HepG2 (cell line): Measurements from ENCODE around the gene HSPA1L. TPM values are rescaled to one million over a fixed set of nuclear protein-coding genes. Genes with fewer than 3 reads are reported as not detected.

Experiments
- BRCA1 ChIP-seq: sonication (generic); formaldehyde crosslinking; IDR thresholded peaks from 2 replicates; pipeline ENCODE4 v1.4.0; 2020; ENCODE audit warnings: missing genetic modification reagents
- HCFC1 ChIP-seq: fragments of 150-350 bp; IDR thresholded peaks from 2 replicates; pipeline ENCODE4 v1.6.1; 2014; ENCODE audit warnings: low read depth, low read length
- HOXA5 ChIP-seq: sonication (generic); formaldehyde crosslinking; IDR thresholded peaks from 2 replicates; pipeline ENCODE4 v1.4.0; 2020; ENCODE audit warnings: missing genetic modification reagents
- PRDM15 ChIP-seq: sonication (generic); formaldehyde crosslinking; IDR thresholded peaks from 2 replicates; pipeline ENCODE4 v1.4.0; 2020; ENCODE audit warnings: missing genetic modification reagents
- RCOR2 ChIP-seq: IDR thresholded peaks from 2 replicates; pipeline ENCODE4 v1.6.1; 2016; ENCODE audit warnings: missing biosample characterization, missing genetic modification reagents
- RFXAP ChIP-seq: sonication (generic); formaldehyde crosslinking; IDR thresholded peaks from 2 replicates; pipeline ENCODE4 v1.4.0; 2020; ENCODE audit warnings: missing genetic modification reagents, borderline replicate concordance
- STAT5B ChIP-seq: sonication (generic); formaldehyde crosslinking; IDR thresholded peaks from 2 replicates; pipeline ENCODE4 v1.4.0; 2020; ENCODE audit warnings: missing genetic modification reagents
- TSC22D2 ChIP-seq: sonication (generic); formaldehyde crosslinking; IDR thresholded peaks from 2 replicates; pipeline ENCODE4 v1.5.1; 2020; ENCODE audit warnings: missing genetic modification reagents, mild to moderate bottlenecking, borderline replicate concordance
- ZBTB37 ChIP-seq: sonication (generic); formaldehyde crosslinking; IDR thresholded peaks from 2 replicates; pipeline ENCODE4 v1.4.0; 2020; ENCODE audit warnings: mild to moderate bottlenecking, missing genetic modification reagents
- ZKSCAN8 ChIP-seq: IDR thresholded peaks from 2 replicates; pipeline ENCODE4 v1.6.1; 2016; ENCODE audit warnings: borderline replicate concordance, missing genetic modification reagents, missing compliant biosample characterization
- ZNF407 ChIP-seq: sonication (generic); formaldehyde crosslinking; IDR thresholded peaks from one replicate; pipeline ENCODE4 v1.5.1; 2020; ENCODE audit warnings: mild to moderate bottlenecking, missing genetic modification reagents; ENCODE audit errors: not compliant biosample characterization
- ZNF414 ChIP-seq: sonication (generic); formaldehyde crosslinking; IDR thresholded peaks from 2 replicates; pipeline ENCODE4 v1.5.0; 2020; ENCODE audit warnings: missing genetic modification reagents
- ZNF558 ChIP-seq: sonication (generic); formaldehyde crosslinking; IDR thresholded peaks from 2 replicates; pipeline ENCODE4 v1.9.0; 2022; ENCODE audit warnings: mild to moderate bottlenecking, missing genetic modification reagents, borderline replicate concordance
- ZNF724P ChIP-seq: sonication (generic); formaldehyde crosslinking; IDR thresholded peaks from 2 replicates; pipeline ENCODE4 v1.8.0; 2022; ENCODE audit warnings: missing genetic modification reagents, borderline replicate concordance
- polyA plus RNA-seq, 8 experiments: library from polyadenylated mRNA; depleted of rRNA in 3 of 8; stranded (reverse) in 7 of 8; unstranded in 1 of 8; fragments of >200 nt; fragmentation: Illumina TruSeq in 4 of 8; extraction: Trizol in 4 of 8; gene quantifications; 2 replicates each; pipeline versions ENCODE4 v1.2.1 to v1.2.3, GENCODE V29; 2011 to 2016; ENCODE audit warnings: low read depth in 4 of 8, missing spikeins in 1 of 8, mixed read lengths in 1 of 8; ENCODE audit not compliant: insufficient read depth in 1 of 8
- total RNA-seq, 5 experiments: library from RNA; depleted of rRNA; stranded (reverse); fragments of >200 nt; fragmentation: Illumina TruSeq; extraction: Trizol; gene quantifications; 2 replicates each; pipeline ENCODE4 v1.2.3, GENCODE V29; 2016; ENCODE audit warnings: low read depth in 1 of 5

Gene HSPA1L
- total and polyA plus RNA-seq, 2 of the 13 experiments (the other 11 are each of a cell fraction or from before 2014, with no cell fraction given): 0.55 to 1.0 TPM

- TF ChIP-seq PRDM15 (CRISPR knock-in tag): 0 out of 2 replicates have a peak, but pooled peaks have one; percentile 47
- peak; percentile 84 for TF ChIP-seq RFXAP (CRISPR knock-in tag)
- peak; percentile 94; the same call in 1 of the 2 replicates for TF ChIP-seq ZNF724P (CRISPR knock-in tag)
- peak; percentile 88; the same call in 1 of the 2 replicates for TF ChIP-seq TSC22D2 (CRISPR knock-in tag)
- TF ChIP-seq RCOR2: peak; percentile 73
- no peak for TF ChIP-seq STAT5B (CRISPR knock-in tag)
- TF ChIP-seq ZNF558: no peak
- TF ChIP-seq ZKSCAN8 (CRISPR knock-in tag): peak; percentile 58; the same call in 1 of the 2 replicates
- 0 out of 2 replicates have a peak, but pooled peaks have one; percentile 43 for TF ChIP-seq HCFC1
- peak; percentile 66; the same call in 1 of the 2 replicates for TF ChIP-seq ZNF414
- no peak; the same call in 1 of the 2 replicates for TF ChIP-seq ZBTB37
- no peak; the same call in 1 of the 2 replicates for TF ChIP-seq HOXA5 (CRISPR knock-in tag)
- TF ChIP-seq ZNF407 (CRISPR knock-in tag): peak; percentile 88
- TF ChIP-seq BRCA1 (CRISPR knock-in tag): no peak
Observed at GRCh38 chr6:31806470-31807272, 8.4 kb downstream of the HSPA1L start, which contains the start of gene LSM2 (continued).
